ENCODE results near the gene TLE2.

DNA sequence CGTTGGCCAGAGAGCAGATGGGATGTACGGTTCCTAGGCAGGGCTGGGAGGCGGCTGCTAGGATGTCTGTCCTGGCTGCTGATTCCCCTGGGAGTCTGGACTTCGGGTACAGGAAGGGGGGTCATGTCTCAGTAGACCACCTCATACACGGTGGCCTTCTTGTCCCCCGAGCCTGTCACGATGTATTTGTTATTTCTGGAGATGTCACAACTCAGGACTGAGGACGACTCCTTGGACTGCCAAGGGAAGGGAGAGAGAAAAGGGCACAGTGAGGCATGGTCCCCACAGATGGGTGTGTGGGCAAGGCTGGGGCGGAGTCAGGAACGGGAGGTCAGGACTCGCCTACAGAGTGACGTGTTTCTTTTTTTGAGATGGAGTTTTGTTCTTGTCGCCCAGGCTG, 31.4 kb downstream of the TLE2 start:
- TF ChIP-seq, protein P1, sequence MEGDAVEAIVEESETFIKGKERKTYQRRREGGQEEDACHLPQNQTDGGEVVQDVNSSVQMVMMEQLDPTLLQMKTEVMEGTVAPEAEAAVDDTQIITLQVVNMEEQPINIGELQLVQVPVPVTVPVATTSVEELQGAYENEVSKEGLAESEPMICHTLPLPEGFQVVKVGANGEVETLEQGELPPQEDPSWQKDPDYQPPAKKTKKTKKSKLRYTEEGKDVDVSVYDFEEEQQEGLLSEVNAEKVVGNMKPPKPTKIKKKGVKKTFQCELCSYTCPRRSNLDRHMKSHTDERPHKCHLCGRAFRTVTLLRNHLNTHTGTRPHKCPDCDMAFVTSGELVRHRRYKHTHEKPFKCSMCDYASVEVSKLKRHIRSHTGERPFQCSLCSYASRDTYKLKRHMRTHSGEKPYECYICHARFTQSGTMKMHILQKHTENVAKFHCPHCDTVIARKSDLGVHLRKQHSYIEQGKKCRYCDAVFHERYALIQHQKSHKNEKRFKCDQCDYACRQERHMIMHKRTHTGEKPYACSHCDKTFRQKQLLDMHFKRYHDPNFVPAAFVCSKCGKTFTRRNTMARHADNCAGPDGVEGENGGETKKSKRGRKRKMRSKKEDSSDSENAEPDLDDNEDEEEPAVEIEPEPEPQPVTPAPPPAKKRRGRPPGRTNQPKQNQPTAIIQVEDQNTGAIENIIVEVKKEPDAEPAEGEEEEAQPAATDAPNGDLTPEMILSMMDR (IDR thresholded peaks at IDR 0.05 in 8 of 11, conservative IDR thresholded peaks at IDR 0.05 in 3 of 11) = no peak
- TF ChIP-seq POLR2A (IDR thresholded peaks at IDR 0.05) = no peak

Data from spleen (tissue), 7 donors.